ENCODE data around the gene MAFG.

MAFG gene

DNA sequence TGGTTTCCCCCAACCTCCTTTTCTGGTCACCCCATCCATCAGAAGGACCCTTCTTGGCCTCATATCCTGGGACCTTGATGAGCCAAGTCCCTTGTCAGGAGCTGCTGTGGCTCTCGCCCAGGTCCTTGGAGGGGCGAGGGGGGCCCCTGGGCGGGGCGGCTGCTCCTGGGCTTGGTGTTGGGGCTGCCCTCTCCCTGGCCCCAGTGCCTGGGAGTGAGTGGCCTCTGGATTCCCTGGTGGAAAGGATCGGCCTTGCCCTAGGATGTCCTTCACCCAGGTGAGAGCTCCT is 39.7 kb upstream of the MAFG start:
- TF ChIP-seq ZFX (IDR thresholded peaks at IDR 0.05; ENCODE audit: borderline replicate concordance) = no peak
- TF ChIP-seq, protein P1, sequence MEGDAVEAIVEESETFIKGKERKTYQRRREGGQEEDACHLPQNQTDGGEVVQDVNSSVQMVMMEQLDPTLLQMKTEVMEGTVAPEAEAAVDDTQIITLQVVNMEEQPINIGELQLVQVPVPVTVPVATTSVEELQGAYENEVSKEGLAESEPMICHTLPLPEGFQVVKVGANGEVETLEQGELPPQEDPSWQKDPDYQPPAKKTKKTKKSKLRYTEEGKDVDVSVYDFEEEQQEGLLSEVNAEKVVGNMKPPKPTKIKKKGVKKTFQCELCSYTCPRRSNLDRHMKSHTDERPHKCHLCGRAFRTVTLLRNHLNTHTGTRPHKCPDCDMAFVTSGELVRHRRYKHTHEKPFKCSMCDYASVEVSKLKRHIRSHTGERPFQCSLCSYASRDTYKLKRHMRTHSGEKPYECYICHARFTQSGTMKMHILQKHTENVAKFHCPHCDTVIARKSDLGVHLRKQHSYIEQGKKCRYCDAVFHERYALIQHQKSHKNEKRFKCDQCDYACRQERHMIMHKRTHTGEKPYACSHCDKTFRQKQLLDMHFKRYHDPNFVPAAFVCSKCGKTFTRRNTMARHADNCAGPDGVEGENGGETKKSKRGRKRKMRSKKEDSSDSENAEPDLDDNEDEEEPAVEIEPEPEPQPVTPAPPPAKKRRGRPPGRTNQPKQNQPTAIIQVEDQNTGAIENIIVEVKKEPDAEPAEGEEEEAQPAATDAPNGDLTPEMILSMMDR (IDR thresholded peaks at IDR 0.05) = no peak
- no peak overlapping the region for H3K27ac ChIP-seq

DNA sequence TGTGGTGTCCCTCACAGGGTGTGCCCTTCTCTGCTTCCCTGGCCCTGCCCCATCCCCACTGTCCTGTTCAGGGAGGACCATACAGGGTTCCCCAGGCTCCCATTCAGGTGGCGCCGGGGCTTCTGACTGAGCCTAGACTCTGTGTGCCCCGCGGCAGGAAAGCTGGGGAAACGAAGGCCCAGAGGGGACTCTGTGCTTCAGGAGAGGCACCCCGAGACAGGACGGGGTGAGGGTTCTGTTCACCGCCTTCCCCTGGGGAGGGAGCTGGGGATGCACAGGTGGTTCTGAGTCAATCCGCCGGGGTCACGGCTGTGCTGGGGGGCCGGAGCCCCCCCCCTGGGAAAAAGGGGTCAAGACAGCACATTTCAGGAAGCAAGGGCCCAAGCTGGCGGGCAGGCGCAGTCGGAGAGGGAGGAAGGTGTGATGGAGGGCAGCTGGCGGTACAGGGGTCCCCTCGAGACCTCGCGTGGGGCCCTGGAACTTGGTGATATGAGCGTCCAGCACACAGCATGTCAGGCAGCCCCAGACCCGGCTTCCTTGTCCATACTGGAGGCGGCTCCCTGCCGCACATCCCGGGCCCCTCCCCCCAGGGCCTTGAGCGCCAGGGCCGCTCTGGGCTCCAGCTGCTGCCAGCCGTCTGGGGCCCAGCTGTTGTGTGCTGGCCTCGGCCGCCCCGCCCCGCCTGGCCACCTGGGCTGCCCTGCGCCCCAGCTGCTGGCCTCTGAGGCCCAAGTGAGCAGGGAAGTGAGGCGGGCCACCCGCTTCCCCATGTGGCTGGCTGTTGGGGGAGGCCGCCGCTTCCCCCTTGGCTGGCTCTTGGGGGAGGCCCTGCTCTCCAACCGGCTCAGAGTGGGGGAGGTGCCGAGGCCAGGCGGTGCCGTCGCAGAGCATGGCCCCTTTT is 39.1 kb upstream of the MAFG start:
- H3K27ac ChIP-seq = no peak overlapping the region
- TF ChIP-seq, protein P1 (IDR thresholded peaks at IDR 0.05) = no peak
- no peak for TF ChIP-seq ZFX (IDR thresholded peaks at IDR 0.05; ENCODE audit: borderline replicate concordance)

- TF ChIP-seq ZFX (IDR thresholded peaks at IDR 0.05; ENCODE audit: borderline replicate concordance) = no peak
- TF ChIP-seq, protein P1 (IDR thresholded peaks at IDR 0.05) = no peak
- H3K27ac ChIP-seq = no peak overlapping the region
Observed at GRCh38 chr17:81964081-81964849, 36.7 kb upstream of the MAFG start.

GRCh38 chr17:81962499-81963441 is 35.2 kb upstream of the MAFG start:
- H3K27ac ChIP-seq = no peak overlapping the region
- TF ChIP-seq, protein P1 (IDR thresholded peaks at IDR 0.05) = no peak
- TF ChIP-seq ZFX (IDR thresholded peaks at IDR 0.05; ENCODE audit: borderline replicate concordance) = no peak

DNA sequence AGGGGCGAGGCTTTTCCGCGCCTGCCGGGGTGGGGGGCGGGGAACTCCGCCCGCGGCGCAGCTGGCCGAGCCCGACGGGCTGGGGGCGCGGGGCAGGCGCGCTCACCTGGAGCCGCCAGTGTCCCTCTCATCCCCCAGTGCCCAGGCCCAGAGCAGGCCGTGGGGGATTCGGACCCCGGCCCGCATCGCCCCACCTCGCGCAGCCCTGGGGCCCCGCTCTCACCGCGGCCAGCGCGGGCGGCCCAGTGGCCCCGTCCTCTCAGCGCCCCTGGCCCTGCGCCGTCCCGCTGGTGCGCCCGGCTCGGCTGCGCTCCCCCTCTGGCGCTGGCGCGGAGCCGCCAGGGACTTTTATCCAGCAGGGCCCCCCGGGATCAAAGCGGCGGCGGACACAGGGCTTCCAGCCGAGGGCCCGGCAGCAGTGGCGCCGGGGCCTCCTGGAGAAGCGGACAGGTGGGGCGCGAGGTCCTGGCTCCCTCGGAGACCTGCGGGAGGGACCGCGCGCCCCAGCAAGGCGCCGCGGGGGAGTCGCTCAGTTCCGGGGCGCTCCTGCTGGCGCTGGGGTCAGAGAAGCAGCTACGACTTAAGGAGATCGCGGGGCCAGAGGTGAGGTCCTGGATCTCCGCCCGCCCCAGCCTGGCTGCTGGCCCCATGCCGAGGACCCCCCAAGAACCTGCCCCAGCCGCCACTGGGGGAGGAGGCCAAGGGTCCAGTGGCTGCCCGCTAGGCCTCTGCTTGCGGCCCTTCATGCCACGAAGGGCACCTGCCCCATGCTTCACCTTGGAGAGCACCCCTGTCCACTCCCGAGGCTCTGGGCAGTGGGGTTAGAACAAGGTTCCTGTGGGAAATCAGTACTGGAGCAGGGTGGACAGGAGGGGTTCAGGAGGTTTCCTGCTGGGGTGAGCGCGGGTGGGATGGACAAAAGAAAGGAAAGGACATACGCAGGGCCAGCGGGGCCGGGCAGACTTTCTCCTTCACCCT is 34.3 kb upstream of the MAFG start:
- TF ChIP-seq, protein P1 (IDR thresholded peaks at IDR 0.05) = 0 out of 2 replicates have a peak, but pooled peaks have one; percentile 3
- no peak for TF ChIP-seq ZFX (IDR thresholded peaks at IDR 0.05; ENCODE audit: borderline replicate concordance)
- no peak overlapping the region for H3K27ac ChIP-seq

- no peak within 1 kb of the TSS for H3K27ac ChIP-seq
- TF ChIP-seq, protein P1 (IDR thresholded peaks at IDR 0.05) = peak; percentile 58
- TF ChIP-seq ZFX (IDR thresholded peaks at IDR 0.05; ENCODE audit: borderline replicate concordance) = no peak
Observed at GRCh38 chr17:81961087-81961511, 33.6 kb upstream of the MAFG start, which contains the start of gene NOTUM. TSS of gene NOTUM (minus strand) at chr17:81961187. CDS start at chr17:81960909, 278 bp downstream.
